Neural crest cell (in vitro differentiated cells): ENCODE measurements around the gene GPR39. TPM values are rescaled to one million over a fixed set of nuclear protein-coding genes. Genes with fewer than 3 reads are reported as not detected.

Experiments
- DNase-seq: peaks from one replicate; pipeline ENCODE4 v3.0.0; 2021; ENCODE audit warnings: low read depth, mixed read lengths, low spot score
- H3K27ac Mint-ChIP-seq: one replicate; pipeline ENCODE4 v1.8.0; 2021; ENCODE audit warnings: mild to moderate bottlenecking, mixed read lengths; ENCODE audit not compliant: unreplicated experiment
- H3K27me3 Mint-ChIP-seq: 2 replicates; pipeline ENCODE4 v1.8.0; 2021; ENCODE audit warnings: low read depth, mild to moderate bottlenecking, mixed read lengths
- H3K36me3 Mint-ChIP-seq: 2 replicates; pipeline ENCODE4 v1.8.0; 2021; ENCODE audit warnings: low read depth, mild to moderate bottlenecking, mixed read lengths
- H3K4me1 Mint-ChIP-seq: 2 replicates; pipeline ENCODE4 v1.8.0; 2021; ENCODE audit warnings: mixed read lengths
- H3K4me3 Mint-ChIP-seq: one replicate; pipeline ENCODE4 v1.8.0; 2021; ENCODE audit warnings: mild to moderate bottlenecking, mixed read lengths
- H3K9me3 Mint-ChIP-seq: 2 replicates; pipeline ENCODE4 v1.8.0; 2021; ENCODE audit warnings: mixed read lengths
- total RNA-seq: library from RNA; stranded (reverse); gene quantifications from 2 replicates; pipeline ENCODE4 v1.2.1, GENCODE V29; 2021
- TF ChIP-seq, protein P1 (sequence below): fragments of 200-600 bp; sonication (generic); conservative IDR thresholded peaks from 2 replicates; pipeline ENCODE4 v1.5.0; 2021; ENCODE audit warnings: antibody characterized with exemption, mild to moderate bottlenecking

Gene GPR39
- total RNA-seq, 1 donor from 2014 or later = 0.35 TPM

DNA sequence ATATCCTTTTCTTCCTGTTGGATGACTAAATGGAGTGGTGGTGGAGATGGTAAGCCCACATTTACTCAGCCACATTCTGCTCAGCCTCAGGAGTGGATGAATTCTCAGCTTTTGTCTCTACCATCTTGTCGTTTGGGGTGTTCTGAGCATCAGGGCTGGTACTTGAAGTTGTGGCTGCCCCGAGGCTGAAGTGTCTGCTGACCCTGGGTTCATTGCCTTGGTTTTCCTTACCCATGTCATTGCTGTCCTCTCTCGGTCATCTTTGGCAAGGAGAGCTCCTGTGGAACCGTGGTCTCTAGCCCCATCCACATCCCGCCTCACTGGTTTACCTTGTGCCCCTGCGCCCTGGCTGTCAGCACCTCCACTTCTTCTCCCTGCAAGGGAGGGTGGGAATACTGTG is 71.9 kb downstream of the GPR39 start:
- no peaks in the 10 kb centered on the region for H3K36me3 Mint-ChIP-seq
- DNase-seq = no peak
- TF ChIP-seq, protein P1, sequence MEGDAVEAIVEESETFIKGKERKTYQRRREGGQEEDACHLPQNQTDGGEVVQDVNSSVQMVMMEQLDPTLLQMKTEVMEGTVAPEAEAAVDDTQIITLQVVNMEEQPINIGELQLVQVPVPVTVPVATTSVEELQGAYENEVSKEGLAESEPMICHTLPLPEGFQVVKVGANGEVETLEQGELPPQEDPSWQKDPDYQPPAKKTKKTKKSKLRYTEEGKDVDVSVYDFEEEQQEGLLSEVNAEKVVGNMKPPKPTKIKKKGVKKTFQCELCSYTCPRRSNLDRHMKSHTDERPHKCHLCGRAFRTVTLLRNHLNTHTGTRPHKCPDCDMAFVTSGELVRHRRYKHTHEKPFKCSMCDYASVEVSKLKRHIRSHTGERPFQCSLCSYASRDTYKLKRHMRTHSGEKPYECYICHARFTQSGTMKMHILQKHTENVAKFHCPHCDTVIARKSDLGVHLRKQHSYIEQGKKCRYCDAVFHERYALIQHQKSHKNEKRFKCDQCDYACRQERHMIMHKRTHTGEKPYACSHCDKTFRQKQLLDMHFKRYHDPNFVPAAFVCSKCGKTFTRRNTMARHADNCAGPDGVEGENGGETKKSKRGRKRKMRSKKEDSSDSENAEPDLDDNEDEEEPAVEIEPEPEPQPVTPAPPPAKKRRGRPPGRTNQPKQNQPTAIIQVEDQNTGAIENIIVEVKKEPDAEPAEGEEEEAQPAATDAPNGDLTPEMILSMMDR = no peak
- no peak overlapping the region for H3K27ac Mint-ChIP-seq
- H3K4me1 Mint-ChIP-seq = no peaks in the 10 kb centered on the region
- H3K9me3 Mint-ChIP-seq = peaks cover 2% of the 10 kb centered on the region
- no peak overlapping the region for H3K4me3 Mint-ChIP-seq
- H3K27me3 Mint-ChIP-seq = peaks cover 36% of the 10 kb centered on the region

GRCh38 chr2:132489150-132489549 is 72.5 kb downstream of the GPR39 start:
- H3K4me3 Mint-ChIP-seq = no peak overlapping the region
- no peaks in the 10 kb centered on the region for H3K4me1 Mint-ChIP-seq
- TF ChIP-seq, protein P1 = no peak
- H3K27me3 Mint-ChIP-seq = peaks cover 36% of the 10 kb centered on the region
- DNase-seq = peak; percentile 57
- no peak overlapping the region for H3K27ac Mint-ChIP-seq
- peaks cover 2% of the 10 kb centered on the region for H3K9me3 Mint-ChIP-seq
- H3K36me3 Mint-ChIP-seq = no peaks in the 10 kb centered on the region

DNA sequence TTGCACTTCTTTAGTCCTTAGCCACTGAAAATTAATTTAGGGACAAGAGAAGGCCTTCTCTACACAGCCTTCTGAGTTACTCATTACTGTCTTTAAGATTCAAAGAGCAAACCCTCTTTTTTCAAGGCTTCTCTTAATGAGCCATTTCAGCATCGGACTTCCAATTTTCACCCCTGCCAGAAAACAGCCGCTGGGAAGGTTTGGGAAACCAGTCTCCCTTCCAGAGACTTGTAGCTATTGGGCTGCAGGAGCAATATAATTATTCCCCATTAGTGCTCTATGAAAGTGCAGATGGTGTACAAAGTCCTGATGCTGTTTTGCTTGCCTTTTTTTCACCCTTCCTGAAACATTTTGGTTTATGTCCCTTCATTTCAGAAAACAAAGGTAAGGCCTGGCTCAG is 79.3 kb downstream of the GPR39 start:
- no peak for DNase-seq
- no peak overlapping the region for H3K27ac Mint-ChIP-seq

GRCh38 chr2:132496555-132496954 is 80.0 kb downstream of the GPR39 start:
- Mint-ChIP-seq H3K27ac (no peak overlapping the region), H3K4me1 (no peaks in the 10 kb centered on the region), H3K9me3 (peaks cover 4% of the 10 kb centered on the region), H3K4me3 (no peak overlapping the region), H3K27me3 (peaks cover 30% of the 10 kb centered on the region), H3K36me3 (no peaks in the 10 kb centered on the region)
- TF ChIP-seq, protein P1 = no peak
- no peak for DNase-seq

More for the DNA sequence above, 79.3 kb downstream of the GPR39 start:
- Mint-ChIP-seq H3K27me3 (peaks cover 28% of the 10 kb centered on the region), H3K4me3 (no peak overlapping the region), H3K36me3 (no peaks in the 10 kb centered on the region), H3K4me1 (no peaks in the 10 kb centered on the region), H3K9me3 (peaks cover 4% of the 10 kb centered on the region)
- TF ChIP-seq, protein P1 = no peak

DNA sequence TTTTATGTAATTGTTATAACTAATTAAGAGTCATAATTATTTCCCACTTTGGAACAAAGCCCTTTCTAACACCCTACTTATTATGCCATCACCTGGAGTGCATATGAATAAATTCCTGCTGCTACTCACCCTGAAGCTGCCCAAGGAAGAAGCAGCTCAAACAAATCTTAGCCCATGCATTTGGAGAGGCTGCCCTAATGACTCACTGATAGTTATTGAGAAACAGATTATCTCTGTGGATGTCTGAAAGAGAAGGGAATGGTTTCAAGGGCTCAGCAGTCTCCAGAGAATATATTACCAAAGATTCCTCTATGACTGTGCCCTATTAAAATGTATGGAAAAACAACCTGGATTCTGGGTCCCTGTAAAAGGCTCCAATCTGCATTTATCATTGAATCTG is 81.0 kb downstream of the GPR39 start:
- H3K27ac Mint-ChIP-seq = no peak overlapping the region
- TF ChIP-seq, protein P1 = no peak
- H3K27me3 Mint-ChIP-seq = peaks cover 33% of the 10 kb centered on the region
- no peak for DNase-seq
- peaks cover 11% of the 10 kb centered on the region for H3K9me3 Mint-ChIP-seq
- peaks cover 1% of the 10 kb centered on the region for H3K36me3 Mint-ChIP-seq
- no peaks in the 10 kb centered on the region for H3K4me1 Mint-ChIP-seq
- no peak overlapping the region for H3K4me3 Mint-ChIP-seq

DNA sequence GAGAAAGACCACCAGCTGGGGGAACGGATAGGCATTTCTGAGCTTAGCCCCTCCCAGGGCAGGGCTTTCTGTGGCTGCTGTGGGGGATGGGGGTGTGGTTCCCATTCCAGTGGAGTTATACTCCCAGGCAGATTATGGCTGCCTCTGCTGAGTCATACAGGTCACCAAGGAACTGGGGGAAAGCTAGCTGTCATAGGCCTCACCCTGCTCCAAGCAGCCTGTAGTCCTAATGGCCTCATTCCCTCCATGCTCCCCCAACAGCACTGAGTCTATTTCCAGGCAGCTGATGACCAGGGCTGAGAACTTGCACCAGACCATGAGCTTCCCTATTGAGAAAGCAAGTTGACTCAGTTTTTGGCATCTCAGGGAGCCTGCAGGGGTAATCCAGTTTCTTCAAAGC is 87.1 kb downstream of the GPR39 start:
- Mint-ChIP-seq H3K9me3 (peaks cover 28% of the 10 kb centered on the region), H3K4me3 (no peak overlapping the region), H3K27me3 (peaks cover 28% of the 10 kb centered on the region), H3K27ac (no peak overlapping the region), H3K4me1 (no peaks in the 10 kb centered on the region), H3K36me3 (peaks cover 5% of the 10 kb centered on the region)
- TF ChIP-seq, protein P1 = no peak
- DNase-seq = no peak
